HG03442 (cell line): ENCODE measurements around the gene PLA2G10.
A peak's percentile ranks its signal among the peaks of the same experiment; 100 is the strongest.
"Not testable (repeated sequence)": the region's sequence is repeated elsewhere in the genome, so short reads cannot be mapped to it uniquely, and the experiment has no call there.

Source experiments
- ATAC-seq: cut with Tn5 transposase; IDR thresholded peaks from one replicate; pipeline ENCODE4 v1.9.1; 2021; ENCODE audit warnings: mild to moderate bottlenecking, moderate library complexity; ENCODE audit not compliant: unreplicated experiment

Gene PLA2G10

DNA sequence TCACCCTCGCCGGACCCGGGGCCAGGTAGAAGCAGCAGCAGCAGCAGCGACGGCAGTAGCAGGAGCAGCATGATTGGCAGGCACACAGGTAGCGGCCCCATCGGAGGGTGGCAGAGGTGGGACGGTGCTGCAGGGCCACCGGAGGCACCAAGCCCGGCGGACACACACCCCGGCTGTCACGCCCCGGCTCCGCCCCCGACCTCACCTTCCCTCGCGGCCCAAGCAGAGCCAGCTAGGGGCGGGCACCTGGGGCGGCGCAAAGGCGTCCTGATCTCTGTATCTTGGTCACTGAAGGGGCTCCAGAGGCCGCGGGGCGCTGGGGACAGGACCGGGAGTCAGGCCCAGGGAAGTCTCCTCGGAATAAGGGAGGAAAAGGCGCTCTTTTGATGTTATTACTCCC, at the start of gene PLA2G10:
Gene PLA2G10, minus strand, starts transcription at position 180 of the 400 bp plus-strand sequence. Its CDS starts 79 bp downstream, at position 101.
- ATAC-seq, result not testable (repeated sequence)

- peak; percentile 98 for ATAC-seq
Observed at GRCh38 chr16:14742273-14743128, 48.4 kb upstream of the PLA2G10 start, which contains the start of gene NPIPA2. Gene NPIPA2, plus strand, starts transcription at chr16:14742533. Its CDS starts 5,533 bp downstream, at chr16:14748066.

DNA sequence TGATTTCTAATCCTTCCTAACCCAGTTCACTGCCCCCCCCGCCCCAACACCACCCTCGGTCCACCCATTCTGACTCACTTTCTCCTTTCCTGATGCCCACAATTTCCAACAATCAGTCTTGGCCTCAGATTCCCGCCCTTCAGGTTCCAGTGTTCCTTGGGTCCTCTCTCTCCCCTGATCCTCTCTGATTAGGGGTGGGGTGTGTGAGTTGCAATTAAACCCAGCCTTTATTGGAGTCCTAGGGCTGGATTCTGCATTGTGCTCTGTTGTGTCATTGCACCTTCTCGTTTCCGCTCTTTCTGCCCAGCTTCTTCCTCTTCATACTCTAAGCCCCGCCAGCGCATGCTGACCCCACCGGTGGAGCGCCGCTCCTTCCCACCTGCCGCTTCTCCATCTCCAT, 47.7 kb upstream of the PLA2G10 start:
- ATAC-seq, result not testable (repeated sequence)

DNA sequence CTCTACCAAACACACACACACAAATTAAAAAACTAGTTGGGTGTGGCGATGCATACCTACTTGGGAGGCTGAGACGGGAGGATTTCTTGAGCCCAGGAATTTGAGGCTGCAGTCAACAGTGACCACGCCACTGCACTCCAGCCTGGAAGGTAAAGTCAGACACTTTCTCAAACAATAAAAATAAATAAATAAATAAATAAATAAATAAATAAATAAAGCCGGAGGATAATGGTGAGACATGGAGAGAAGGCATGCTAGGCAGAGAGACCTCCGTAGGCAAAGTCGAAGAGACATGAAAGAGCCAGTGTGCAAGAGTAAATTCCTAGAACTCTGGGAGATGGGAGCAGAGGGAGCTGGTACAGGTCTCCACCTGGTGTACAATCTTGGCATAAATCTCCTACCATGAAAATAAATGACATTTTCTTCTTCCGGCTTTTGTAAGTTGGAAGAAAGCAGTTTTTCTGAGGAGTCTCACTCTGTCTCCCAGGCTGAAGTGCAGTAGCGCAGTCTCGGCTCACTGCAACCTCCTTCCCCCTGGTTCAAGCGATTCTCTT, 46.8 kb upstream of the PLA2G10 start:
- ATAC-seq, result not testable (repeated sequence)

DNA sequence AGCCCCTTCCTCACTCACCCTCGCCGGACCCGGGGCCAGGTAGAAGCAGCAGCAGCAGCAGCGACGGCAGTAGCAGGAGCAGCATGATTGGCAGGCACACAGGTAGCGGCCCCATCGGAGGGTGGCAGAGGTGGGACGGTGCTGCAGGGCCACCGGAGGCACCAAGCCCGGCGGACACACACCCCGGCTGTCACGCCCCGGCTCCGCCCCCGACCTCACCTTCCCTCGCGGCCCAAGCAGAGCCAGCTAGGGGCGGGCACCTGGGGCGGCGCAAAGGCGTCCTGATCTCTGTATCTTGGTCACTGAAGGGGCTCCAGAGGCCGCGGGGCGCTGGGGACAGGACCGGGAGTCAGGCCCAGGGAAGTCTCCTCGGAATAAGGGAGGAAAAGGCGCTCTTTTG, 39.1 kb upstream of the PLA2G10 start:
- not testable (repeated sequence) for ATAC-seq

- peak; percentile 96 for ATAC-seq
Observed at GRCh38 chr16:14703156-14704011, 9.3 kb upstream of the PLA2G10 start, which contains the start of gene NPIPA3. Gene NPIPA3, plus strand, starts transcription at chr16:14703411. Its CDS starts 5,533 bp downstream, at chr16:14708944.

- ATAC-seq, result not testable (repeated sequence)
Observed at GRCh38 chr16:14702672-14703071, 8.6 kb upstream of the PLA2G10 start.

- ATAC-seq, result not testable (repeated sequence)
Observed at GRCh38 chr16:14701859-14702258, 7.8 kb upstream of the PLA2G10 start.

GRCh38 chr16:14685870-14686793, 8.0 kb downstream of the PLA2G10 start:
- not testable (repeated sequence) for ATAC-seq

- ATAC-seq, result no peak
Observed at GRCh38 chr16:14682121-14682520, 12.0 kb downstream of the PLA2G10 start.

GRCh38 chr16:14681115-14681514, 13.0 kb downstream of the PLA2G10 start:
- no peak for ATAC-seq

DNA sequence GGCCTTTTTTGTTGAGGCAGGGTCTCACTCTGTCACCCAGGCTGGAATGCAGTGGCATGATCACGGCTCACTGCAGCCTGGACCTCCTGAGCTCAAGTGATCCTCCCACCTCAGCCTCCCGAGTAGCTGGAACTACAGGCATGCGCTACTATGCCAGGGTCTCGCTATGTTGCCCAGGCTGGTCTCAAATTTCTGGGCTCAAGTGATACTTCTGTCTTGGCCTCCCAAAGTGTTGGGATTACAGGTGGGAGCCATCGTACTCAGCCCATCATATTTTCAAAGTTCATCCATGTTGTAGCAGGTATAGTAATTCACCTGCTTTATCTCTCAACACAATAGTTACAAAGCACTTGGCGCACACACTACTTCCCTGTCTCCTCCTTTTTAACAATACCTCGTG, 13.7 kb downstream of the PLA2G10 start:
- ATAC-seq, result not testable (repeated sequence)

DNA sequence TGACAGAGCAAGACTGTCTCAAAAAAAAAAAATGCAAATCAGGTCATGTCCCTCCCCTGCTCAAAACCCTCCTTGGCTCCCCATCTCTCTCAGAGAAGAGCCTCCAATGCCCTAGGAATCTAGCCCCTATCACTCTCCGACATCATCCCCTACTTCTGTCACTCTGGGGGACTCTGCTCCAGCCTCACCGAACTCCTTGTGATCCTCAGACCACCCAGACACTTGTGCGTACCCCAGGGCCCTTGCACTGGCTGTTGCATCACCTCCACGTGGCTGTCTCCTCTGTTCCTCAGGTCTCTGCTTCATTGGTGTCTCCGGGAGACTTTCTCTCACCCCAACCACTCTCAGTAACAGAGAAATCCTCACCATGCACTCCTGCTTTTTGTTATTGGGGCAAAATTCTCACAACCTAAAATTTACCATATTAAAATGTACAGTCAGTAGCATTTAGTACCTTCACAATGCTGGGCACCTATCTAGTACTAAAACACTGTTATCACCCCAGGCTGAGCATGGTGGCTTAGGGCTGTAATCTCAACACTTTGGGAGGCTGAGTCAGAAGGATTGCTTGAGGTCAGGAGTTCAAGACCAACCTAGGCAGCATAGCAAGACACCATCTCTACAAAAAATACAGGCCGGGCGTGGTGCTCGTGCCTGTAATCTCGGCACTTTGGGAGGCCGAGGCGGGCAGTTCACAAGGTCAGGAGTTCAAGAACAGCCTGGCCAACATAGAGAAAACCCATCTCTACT, 15.2 kb downstream of the PLA2G10 start:
- ATAC-seq, result no peak

- ATAC-seq, result no peak
Observed at GRCh38 chr16:14677627-14678026, 16.5 kb downstream of the PLA2G10 start.

DNA sequence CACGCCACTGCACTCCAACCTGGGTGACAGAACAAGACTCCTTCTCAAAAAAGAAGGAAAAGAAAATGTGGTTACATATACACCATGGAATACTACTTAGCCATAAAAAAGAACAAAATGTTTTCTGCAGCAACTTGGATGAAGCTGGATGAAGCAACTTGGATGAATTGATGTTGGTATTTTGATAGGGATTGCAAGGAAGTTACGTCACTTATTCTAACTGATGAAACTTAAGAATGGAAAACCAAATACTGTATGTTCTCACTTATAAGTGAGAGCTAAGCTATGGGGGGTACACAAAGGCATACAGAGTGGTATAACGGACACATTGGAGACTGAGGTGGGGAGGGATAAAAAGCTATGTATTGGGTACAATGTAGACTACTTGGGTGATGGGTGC, 17.5 kb downstream of the PLA2G10 start:
- ATAC-seq, result no peak

DNA sequence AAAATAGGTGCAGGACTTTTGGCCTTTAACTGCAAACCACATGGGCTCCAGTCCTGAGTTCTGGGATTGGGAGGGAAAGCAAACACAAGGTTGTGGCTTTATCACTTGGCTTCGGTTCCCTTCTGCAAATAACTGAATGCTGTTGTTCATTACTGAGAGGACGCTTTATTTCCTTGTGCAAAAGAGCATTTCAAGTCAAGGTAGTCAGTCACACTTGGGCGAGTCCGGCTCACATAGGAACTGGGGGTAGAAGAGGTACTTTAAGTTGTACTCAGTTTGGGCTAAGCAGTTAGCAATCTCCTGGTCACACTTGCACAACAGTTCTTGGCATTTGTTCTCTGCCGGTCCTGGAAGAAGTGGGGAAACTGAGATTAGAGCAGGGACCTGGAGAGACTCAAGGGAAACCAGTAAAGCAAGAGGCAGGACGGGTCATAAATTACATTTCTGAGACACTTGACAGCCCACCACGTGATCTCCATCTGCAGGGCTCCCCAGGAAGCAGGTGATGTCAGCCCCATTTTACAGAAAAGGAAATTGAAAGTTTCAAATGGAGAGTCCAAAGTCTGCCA, 21.6 kb downstream of the PLA2G10 start:
- ATAC-seq, result peak; percentile 68

DNA sequence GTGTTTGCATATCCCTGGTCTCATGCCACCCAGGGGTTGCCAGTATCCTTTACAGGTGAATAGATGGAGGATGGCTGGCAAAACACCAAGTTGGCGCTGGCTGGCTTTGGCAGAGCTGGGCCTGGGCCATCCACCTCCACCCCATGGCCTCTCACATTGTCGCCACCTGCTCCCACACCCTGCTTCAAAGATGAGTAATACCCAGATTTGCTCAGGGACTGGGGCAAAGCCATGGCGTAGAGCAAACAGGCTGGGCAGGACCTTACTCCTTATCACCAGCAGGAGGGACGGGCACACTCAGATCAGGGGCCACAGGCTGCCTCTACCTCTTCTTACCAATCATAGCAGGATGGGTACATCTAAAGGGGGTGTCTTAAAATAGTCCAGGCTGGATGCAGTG, 24.3 kb downstream of the PLA2G10 start:
- ATAC-seq, result no peak

DNA sequence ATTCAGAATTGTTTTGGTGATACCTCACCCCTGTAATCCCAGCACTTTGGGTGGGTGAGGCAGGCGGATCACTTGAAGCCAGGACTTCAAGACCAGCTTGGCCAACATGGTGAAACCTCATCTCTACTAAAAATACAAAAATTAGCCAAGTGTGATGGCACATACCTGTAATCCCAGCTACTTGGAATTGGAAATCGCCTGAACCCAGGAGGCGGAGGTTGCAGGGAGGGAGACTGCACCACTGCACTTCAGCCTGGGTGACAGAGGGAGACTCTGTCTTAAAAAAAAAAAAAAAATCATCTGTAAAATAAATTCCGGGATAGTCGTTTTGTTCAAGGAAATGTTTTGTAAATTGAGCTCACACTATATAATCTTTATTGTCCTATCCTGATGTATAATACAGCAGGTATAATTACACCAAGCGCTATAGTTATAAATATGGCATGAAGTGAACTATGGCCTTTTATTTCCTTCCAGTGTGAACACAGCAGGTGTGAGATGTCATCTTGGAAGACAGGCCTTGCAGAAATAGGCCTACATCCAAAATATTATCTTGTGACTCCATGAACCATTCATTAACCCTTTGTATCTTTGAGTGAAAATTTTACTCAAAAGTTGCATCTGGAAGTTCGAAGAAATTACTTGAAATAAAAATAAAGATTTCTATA, 25.4 kb downstream of the PLA2G10 start:
- ATAC-seq, result no peak
